Neural progenitor cell (in vitro differentiated cells): ENCODE data around the gene CD80.

Source experiments
- CTCF ChIP-seq: fragments of 200-600 bp; sonication (generic); IDR thresholded peaks from 2 replicates; pipeline ENCODE4 v1.5.1; 2017; ENCODE audit warnings: antibody characterized with exemption, mild to moderate bottlenecking
- EZH2 ChIP-seq: fragments of 200-600 bp; sonication (generic); IDR thresholded peaks from 2 replicates; pipeline ENCODE4 v1.6.1; 2017; ENCODE audit warnings: antibody characterized with exemption, mild to moderate bottlenecking, moderate library complexity
- EZH2phosphoT487 ChIP-seq: fragments of 200-600 bp; sonication (generic); IDR thresholded peaks from 2 replicates; pipeline ENCODE4 v1.6.1; 2017; ENCODE audit warnings: antibody characterized with exemption

- TF ChIP-seq CTCF (no peak), EZH2 (no peak), EZH2phosphoT487 (no peak)
Observed at GRCh38 chr3:119483101-119483500, 76.3 kb downstream of the CD80 start.
